A673 (cell line): Measurements from ENCODE around the gene SFMBT2. TPM values are rescaled to one million over a fixed set of nuclear protein-coding genes. Genes with fewer than 3 reads are reported as not detected.
A peak's percentile ranks its signal among the peaks of the same experiment; 100 is the strongest.

Experiments
- BruUV-seq: library from RNA; stranded (reverse); fragments of 400-500 nt; replicated peaks from 2 replicates; lab custom pipeline; 2021; lab: Mats Ljungman, UMichigan
- CTCF ChIA-PET: fragments of 300-600 bp; sonication (Branson Sonifier 250); formaldehyde crosslinking; loops from one replicate; lab custom pipeline; 2022; ENCODE audit warnings: antibody characterized with exemption; lab: Charles Lee
- POLR2A ChIA-PET: fragments of 300-600 bp; sonication (Branson Sonifier 250); formaldehyde crosslinking; loops from one replicate; lab custom pipeline; 2022; ENCODE audit warnings: antibody characterized with exemption; ENCODE audit not compliant: low non-redundant PET; lab: Charles Lee
- DNase-seq: peaks from one replicate; pipeline ENCODE4 v3.0.0-alpha.2; 2015; ENCODE audit warnings: low spot score
- H3K27ac ChIP-seq: fragments of 200-600 bp; sonication (generic); 2 replicates; pipeline ENCODE4 v1.5.1; 2016; ENCODE audit warnings: mixed run types, low read depth, mild to moderate bottlenecking, mixed read lengths, antibody characterized with exemption, low read length; ENCODE audit not compliant: poor library complexity, severe bottlenecking
- H3K27me3 ChIP-seq: fragments of 200-600 bp; sonication (generic); replicated peaks from 2 replicates; pipeline ENCODE4 v1.6.1; 2017; ENCODE audit warnings: mixed run types, low read depth, mild to moderate bottlenecking, mixed read lengths, antibody characterized with exemption, low read length; ENCODE audit not compliant: insufficient read depth, poor library complexity
- H3K36me3 ChIP-seq: fragments of 200-600 bp; sonication (generic); 2 replicates; pipeline ENCODE4 v1.6.1; 2016; ENCODE audit warnings: mixed run types, mild to moderate bottlenecking, mixed read lengths, antibody characterized with exemption, low read length; ENCODE audit not compliant: insufficient read depth, poor library complexity, severe bottlenecking
- H3K4me1 ChIP-seq: fragments of 200-600 bp; sonication (generic); 2 replicates; pipeline ENCODE4 v1.6.1; 2017; ENCODE audit warnings: mixed run types, mild to moderate bottlenecking, mixed read lengths, antibody characterized with exemption, low read length; ENCODE audit not compliant: insufficient read depth, poor library complexity, severe bottlenecking
- H3K4me3 ChIP-seq: fragments of 200-600 bp; sonication (generic); 2 replicates; pipeline ENCODE4 v1.5.1; 2016; ENCODE audit warnings: low read depth, mixed run types, mild to moderate bottlenecking, mixed read lengths, low read length; ENCODE audit not compliant: poor library complexity, severe bottlenecking
- H3K9me3 ChIP-seq: fragments of 200-600 bp; sonication (generic); 2 replicates; pipeline ENCODE4 v1.6.1; 2016; ENCODE audit warnings: mixed run types, low read depth, mild to moderate bottlenecking, mixed read lengths, antibody characterized with exemption, low read length; ENCODE audit not compliant: poor library complexity, severe bottlenecking
- CTCF ChIP-seq: fragments of 300-800, 200-600 bp; sonication (generic); conservative IDR thresholded peaks from 2 replicates; pipeline ENCODE4 v1.5.1; 2017; ENCODE audit warnings: low read depth, mild to moderate bottlenecking, antibody characterized with exemption, low read length, moderate library complexity, mixed read lengths
- EZH2 ChIP-seq: fragments of 200-600 bp; sonication (generic); IDR thresholded peaks from 2 replicates; pipeline ENCODE4 v1.6.1; 2017; ENCODE audit warnings: borderline replicate concordance, low read depth, mild to moderate bottlenecking, mixed read lengths, antibody characterized with exemption, low read length; ENCODE audit not compliant: poor library complexity, severe bottlenecking
- intact Hi-C: fragments of 100-400 bp; cut with micrococcal nuclease; formaldehyde crosslinking; loops from one replicate; pipeline ENCODE4 v1.10.0; 2022; ENCODE audit not compliant: unreplicated experiment
- total RNA-seq: library from RNA; stranded (reverse); gene quantifications from 2 replicates; pipeline ENCODE4 v1.2.3, GENCODE V29; 2021

Gene SFMBT2
- total RNA-seq, 1 experiment from 2014 or later = 8.2 TPM

GRCh38 chr10:7260412-7260900, 150.4 kb downstream of the SFMBT2 start:
- no peaks in the 10 kb centered on the region for H3K36me3 ChIP-seq
- no TSS peak for BruUV-seq
- POLR2A ChIA-PET = interaction anchor here (0.6 kb wide), 2 partner anchors 81 to 150 kb away, joined by 9 read pairs; partner anchors contain the start of gene SFMBT2
- H3K4me1 ChIP-seq = peaks cover 12% of the 10 kb centered on the region
- CTCF ChIA-PET = no interaction called here
- intact Hi-C loops = loop anchor here (2.0 kb wide), 1 partner anchor 148 kb away; no protein-coding TSS in a partner anchor
- DNase-seq = peak; percentile 89
- no peaks in the 10 kb centered on the region for H3K27me3 ChIP-seq
- H3K27ac ChIP-seq = no peak overlapping the region
- H3K4me3 ChIP-seq = no peak overlapping the region
- TF ChIP-seq EZH2 (no peak), CTCF (peak; percentile 68)
- no peaks in the 10 kb centered on the region for H3K9me3 ChIP-seq

- Histone ChIP-seq H3K27me3 (no peaks in the 10 kb centered on the region), H3K9me3 (no peaks in the 10 kb centered on the region), H3K4me1 (peaks cover 12% of the 10 kb centered on the region), H3K36me3 (no peaks in the 10 kb centered on the region), H3K27ac (no peak overlapping the region), H3K4me3 (no peak overlapping the region)
- DNase-seq = no peak
- intact Hi-C loops = no loop called here
- ChIA-PET CTCF (no interaction called here), POLR2A (no interaction called here)
- BruUV-seq = no TSS peak
- TF ChIP-seq CTCF (no peak), EZH2 (no peak)
These were observed 151.8 kb downstream of the SFMBT2 start for GRCh38 chr10:7258948-7259523.

- intact Hi-C loops = no loop called here
- CTCF ChIA-PET = no interaction called here
These were observed 155.3 kb downstream of the SFMBT2 start for GRCh38 chr10:7255517-7255916.

More at GRCh38 chr10:7255517-7255916, 155.3 kb downstream of the SFMBT2 start:
- no peak overlapping the region for H3K4me3 ChIP-seq
- no peaks in the 10 kb centered on the region for H3K9me3 ChIP-seq
- H3K27ac ChIP-seq = no peak overlapping the region
- DNase-seq = no peak
- no peaks in the 10 kb centered on the region for H3K27me3 ChIP-seq
- no peaks in the 10 kb centered on the region for H3K36me3 ChIP-seq
- H3K4me1 ChIP-seq = peaks cover 5% of the 10 kb centered on the region
- BruUV-seq = no TSS peak
- TF ChIP-seq CTCF = no peak
- TF ChIP-seq EZH2 = no peak
- POLR2A ChIA-PET = interaction anchor here (0.6 kb wide), 1 partner anchor 223 kb away, joined by 4 read pairs; no protein-coding TSS in a partner anchor
